RWPE2 (cell line): ENCODE data around the gene ANKRD39.
"Not testable (repeated sequence)": the region's sequence is repeated elsewhere in the genome, so short reads cannot be mapped to it uniquely, and the experiment has no call there.

ENCODE experiments used
- ATAC-seq: fragments of 200-7000 bp; cut with Tn5 transposase; 3 replicates; pipeline ENCODE4 v1.9.1; 2021; ENCODE audit warnings: low read depth
- DNase-seq: peaks from one replicate; pipeline ENCODE4 v3.0.0-alpha.2; 2020; ENCODE audit warnings: low spot score
- H3K27ac ChIP-seq: fragments of 450-650 bp; 2 replicates; pipeline ENCODE4 v1.5.1; 2017; ENCODE audit warnings: mild to moderate bottlenecking; ENCODE audit not compliant: poor library complexity, severe bottlenecking
- H3K27me3 ChIP-seq: fragments of 250-450 bp; sonication (Bioruptor Pico); 2 replicates; pipeline ENCODE4 v1.5.1; 2021; ENCODE audit warnings: mild to moderate bottlenecking, moderate library complexity; ENCODE audit not compliant: insufficient read depth, poor library complexity, severe bottlenecking
- H3K36me3 ChIP-seq: fragments of 250-450 bp; sonication (Bioruptor Pico); 2 replicates; pipeline ENCODE4 v1.5.1; 2020; ENCODE audit warnings: low read depth, mild to moderate bottlenecking, moderate library complexity
- H3K4me1 ChIP-seq: fragments of 250-450 bp; sonication (Bioruptor Pico); 2 replicates; pipeline ENCODE4 v1.5.1; 2021; ENCODE audit warnings: mild to moderate bottlenecking, moderate library complexity; ENCODE audit not compliant: insufficient read depth, poor library complexity, severe bottlenecking
- H3K4me3 ChIP-seq: fragments of 250-450 bp; sonication (Bioruptor Pico); 2 replicates; pipeline ENCODE4 v1.5.1; 2021; ENCODE audit warnings: mild to moderate bottlenecking, moderate library complexity; ENCODE audit not compliant: severe bottlenecking
- H3K9me3 ChIP-seq: fragments of 250-450 bp; sonication (Bioruptor Pico); 2 replicates; pipeline ENCODE4 v1.5.1; 2021; ENCODE audit warnings: mild to moderate bottlenecking, moderate library complexity; ENCODE audit not compliant: severe bottlenecking
- TF ChIP-seq, protein P1 (sequence below): fragments of 450-650 bp; IDR thresholded peaks from one replicate; pipeline ENCODE4 v1.5.1; 2017; ENCODE audit warnings: mild to moderate bottlenecking, moderate library complexity; ENCODE audit not compliant: poor library complexity, severe bottlenecking

ANKRD39 gene

DNA sequence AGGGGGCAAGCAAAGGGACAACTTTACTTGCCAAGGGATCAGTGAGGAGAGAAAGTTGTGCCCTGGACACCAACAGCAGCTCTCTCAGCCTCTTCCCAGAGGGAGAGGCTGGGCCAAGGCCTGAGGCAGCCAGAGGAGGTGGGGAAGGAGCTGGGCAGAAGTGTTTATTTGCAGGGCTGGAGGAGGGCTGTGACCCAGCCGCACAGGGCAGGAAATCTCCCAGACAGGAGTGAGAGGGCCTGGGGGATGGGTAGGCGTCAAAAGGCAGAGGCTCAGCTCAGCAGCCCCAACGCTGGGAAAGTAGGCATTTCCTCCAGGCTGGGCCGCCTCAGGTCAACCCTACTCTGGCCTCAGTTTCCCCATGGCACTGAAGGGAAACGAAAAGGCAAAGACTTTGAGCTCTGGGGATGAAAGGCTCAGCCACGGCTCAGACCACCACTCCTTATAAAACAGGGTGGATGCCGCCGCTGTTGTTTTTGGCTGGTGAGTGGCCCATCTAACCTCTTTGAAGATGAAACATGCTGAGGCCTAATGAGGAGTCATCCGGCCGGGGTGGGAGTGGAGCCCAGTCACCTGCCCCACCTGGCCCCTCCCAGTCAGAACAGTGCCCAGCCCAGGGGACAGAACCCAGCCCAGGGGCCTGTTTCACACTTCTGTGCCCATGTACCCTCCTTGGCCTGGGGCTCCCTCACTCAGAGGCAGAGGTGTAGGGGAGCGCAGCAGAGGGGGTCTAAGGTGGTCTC is 33.9 kb upstream of the ANKRD39 start:
- Histone ChIP-seq H3K36me3 (no peaks in the 10 kb centered on the region), H3K4me1 (peaks cover 32% of the 10 kb centered on the region), H3K9me3 (no peaks in the 10 kb centered on the region), H3K27me3 (no peaks in the 10 kb centered on the region), H3K27ac (no peak overlapping the region), H3K4me3 (no peak overlapping the region)
- TF ChIP-seq, protein P1, sequence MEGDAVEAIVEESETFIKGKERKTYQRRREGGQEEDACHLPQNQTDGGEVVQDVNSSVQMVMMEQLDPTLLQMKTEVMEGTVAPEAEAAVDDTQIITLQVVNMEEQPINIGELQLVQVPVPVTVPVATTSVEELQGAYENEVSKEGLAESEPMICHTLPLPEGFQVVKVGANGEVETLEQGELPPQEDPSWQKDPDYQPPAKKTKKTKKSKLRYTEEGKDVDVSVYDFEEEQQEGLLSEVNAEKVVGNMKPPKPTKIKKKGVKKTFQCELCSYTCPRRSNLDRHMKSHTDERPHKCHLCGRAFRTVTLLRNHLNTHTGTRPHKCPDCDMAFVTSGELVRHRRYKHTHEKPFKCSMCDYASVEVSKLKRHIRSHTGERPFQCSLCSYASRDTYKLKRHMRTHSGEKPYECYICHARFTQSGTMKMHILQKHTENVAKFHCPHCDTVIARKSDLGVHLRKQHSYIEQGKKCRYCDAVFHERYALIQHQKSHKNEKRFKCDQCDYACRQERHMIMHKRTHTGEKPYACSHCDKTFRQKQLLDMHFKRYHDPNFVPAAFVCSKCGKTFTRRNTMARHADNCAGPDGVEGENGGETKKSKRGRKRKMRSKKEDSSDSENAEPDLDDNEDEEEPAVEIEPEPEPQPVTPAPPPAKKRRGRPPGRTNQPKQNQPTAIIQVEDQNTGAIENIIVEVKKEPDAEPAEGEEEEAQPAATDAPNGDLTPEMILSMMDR = no peak
- DNase-seq = peak; percentile 52
- ATAC-seq = no peak

DNA sequence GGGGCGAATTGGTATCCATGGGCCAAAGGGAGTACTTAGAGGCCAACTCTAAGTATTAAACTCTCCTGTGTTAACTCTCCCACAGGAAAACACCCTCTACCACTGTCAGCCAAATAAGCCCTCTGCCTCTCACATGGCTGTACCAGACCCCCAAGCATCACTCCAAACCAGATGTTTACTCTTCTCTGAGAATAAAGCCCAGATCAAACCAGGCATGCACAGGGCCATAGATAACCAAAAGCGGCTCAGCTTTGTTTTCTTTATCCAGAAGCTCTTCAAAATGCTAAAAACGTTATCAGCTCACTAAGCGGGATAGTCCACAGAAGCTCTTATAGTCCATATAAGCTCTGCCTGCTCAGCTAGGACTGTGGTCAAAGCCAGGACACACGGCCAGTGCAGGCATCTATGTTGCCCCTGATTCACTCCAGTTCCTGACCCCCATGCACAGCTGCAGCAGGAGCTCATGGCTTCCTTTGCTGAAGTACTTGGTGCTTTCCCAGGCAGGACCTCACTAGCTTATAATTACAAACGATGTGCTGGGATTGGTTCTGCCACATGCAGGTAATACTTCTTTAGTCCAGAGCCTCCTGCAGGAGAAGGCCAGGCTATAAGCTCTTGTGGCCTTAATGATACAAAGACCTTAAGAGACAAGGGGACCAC is 33.0 kb upstream of the ANKRD39 start:
- Histone ChIP-seq H3K4me3 (no peak overlapping the region), H3K27me3 (no peaks in the 10 kb centered on the region), H3K4me1 (peaks cover 38% of the 10 kb centered on the region), H3K9me3 (no peaks in the 10 kb centered on the region), H3K27ac (no peak overlapping the region), H3K36me3 (no peaks in the 10 kb centered on the region)
- no peak for DNase-seq
- TF ChIP-seq, protein P1 = no peak
- no peak for ATAC-seq

DNA sequence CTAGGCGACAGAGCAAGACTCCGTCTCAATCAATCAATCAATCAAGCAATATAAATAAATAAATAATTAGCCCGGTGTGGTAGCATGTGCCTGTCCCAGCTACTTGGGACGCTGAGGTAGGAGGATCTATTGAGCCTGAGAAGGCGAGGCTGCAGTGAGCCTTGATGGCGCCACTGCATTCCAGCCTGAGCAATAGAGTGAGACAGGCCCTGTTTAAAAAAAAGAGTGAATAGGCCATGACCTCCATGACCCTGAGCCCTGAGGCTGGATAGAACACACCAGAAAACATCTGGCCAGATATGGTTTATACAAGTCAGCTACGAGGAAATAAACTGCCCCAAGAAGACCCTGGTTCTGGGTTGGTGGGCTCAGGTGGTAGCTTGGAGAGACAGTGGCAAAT is 32.4 kb upstream of the ANKRD39 start:
- ATAC-seq (no peak), DNase-seq (no peak)
- H3K4me1 ChIP-seq = peaks cover 32% of the 10 kb centered on the region

DNA sequence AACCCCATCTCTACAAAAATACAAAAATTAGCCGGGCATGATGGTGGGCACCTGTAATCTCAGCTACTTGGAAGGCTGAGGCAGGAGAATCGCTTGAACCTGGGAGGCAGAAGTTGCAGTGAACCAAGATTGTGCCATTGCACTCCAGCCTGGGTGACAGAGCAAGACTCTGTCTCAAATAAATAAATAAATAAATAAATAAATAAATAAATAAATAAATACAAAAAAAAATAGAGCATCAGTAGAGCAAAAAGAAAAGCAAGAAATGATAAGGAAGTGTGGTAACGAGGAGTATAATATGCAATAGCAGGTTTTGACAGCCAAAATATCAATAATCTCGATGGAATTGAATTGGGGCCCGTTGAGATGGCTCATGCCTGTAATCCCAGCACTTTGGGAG is 31.7 kb upstream of the ANKRD39 start:
- not testable (repeated sequence) for H3K36me3 ChIP-seq, H3K9me3 ChIP-seq, H3K27ac ChIP-seq, H3K4me3 ChIP-seq, H3K27me3 ChIP-seq, DNase-seq, ATAC-seq
- peaks cover 32% of the 10 kb centered on the region for H3K4me1 ChIP-seq

More for the DNA sequence above, 32.4 kb upstream of the ANKRD39 start:
- H3K9me3 ChIP-seq = no peaks in the 10 kb centered on the region
- no peak overlapping the region for H3K4me3 ChIP-seq
- no peaks in the 10 kb centered on the region for H3K27me3 ChIP-seq
- TF ChIP-seq, protein P1 = no peak
- no peaks in the 10 kb centered on the region for H3K36me3 ChIP-seq
- no peak overlapping the region for H3K27ac ChIP-seq

DNA sequence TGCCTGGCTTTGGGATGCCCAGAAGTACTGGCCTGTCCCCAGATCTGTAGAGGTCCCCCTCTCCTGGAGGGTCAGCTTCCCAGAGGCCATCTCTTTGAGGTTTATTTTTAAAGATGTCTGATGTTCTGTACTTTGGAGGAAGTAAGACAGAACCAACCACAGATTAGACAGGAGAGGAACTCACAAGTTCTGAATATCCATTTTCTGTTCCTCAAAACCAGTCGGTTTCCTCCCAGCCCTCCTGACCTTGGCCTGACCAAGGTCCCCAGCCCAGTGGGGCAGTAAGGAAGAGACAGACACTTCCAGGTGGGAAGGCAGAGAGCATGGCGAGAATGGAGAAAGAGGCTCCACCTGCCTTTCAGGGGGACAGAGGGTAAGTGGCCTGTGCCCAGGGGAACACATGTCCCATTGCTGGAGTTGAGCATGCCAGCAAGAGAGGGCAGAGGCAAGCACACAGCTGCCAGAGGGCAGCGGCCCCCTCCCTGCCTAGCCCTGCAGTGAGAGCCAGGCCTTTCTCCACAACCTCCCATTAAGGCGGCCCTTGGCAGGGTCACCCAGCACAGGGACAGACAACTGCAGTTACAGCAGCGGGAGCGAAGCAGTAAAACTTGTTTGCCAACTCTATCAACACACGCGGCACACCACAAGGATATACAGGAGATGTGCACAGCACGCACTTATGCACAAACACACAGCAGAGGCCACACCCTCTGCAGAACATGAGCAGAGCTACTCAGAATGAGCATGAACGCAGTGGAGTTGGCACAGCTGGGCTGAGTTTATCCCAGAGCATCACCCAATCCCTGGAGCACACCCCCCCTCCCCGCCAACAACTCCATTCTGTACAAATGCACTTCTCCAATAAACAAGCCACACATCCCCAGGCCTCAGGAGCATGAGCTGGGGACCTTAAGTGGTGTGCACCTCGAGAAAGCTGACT is 30.5 kb upstream of the ANKRD39 start:
- ATAC-seq (no peak; the same call in 2 of the 3 replicates), DNase-seq (no peak)
- Histone ChIP-seq H3K9me3 (no peaks in the 10 kb centered on the region), H3K27ac (no peak overlapping the region), H3K4me1 (peaks cover 40% of the 10 kb centered on the region), H3K36me3 (no peaks in the 10 kb centered on the region), H3K27me3 (no peaks in the 10 kb centered on the region), H3K4me3 (no peak overlapping the region)
- TF ChIP-seq, protein P1 = no peak
